GM20000 (cell line): ENCODE data around the gene USP25.

ENCODE experiments used
- DNase-seq: peaks from one replicate; pipeline ENCODE4 v3.0.0; 2012; ENCODE audit warnings: low spot score
- TF ChIP-seq, protein P1 (sequence below): IDR thresholded peaks from 2 replicates; pipeline ENCODE4 v1.5.1; 2012; ENCODE audit warnings: mild to moderate bottlenecking, control low read depth; ENCODE audit errors: extremely low read depth, missing control alignments

The USP25 gene

DNA sequence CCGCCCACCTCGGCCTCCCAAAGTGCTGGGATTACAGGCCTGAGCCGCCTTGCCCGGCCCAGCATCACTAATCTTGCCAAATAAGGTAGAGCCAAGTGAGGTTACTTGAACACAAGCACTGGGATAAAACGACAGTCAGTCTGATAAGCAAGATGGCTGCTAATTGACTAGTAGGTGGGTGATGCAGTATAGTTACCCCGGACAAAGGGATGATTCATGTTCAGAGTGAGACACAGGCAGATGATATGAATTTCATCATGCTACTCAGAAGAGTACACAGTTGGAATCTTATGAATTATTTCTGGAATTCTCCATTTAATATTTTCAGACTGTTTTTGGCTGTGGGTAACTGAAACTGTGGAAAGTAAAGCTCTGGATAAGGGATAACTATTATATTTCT lies 178.4 kb downstream of the USP25 start:
- TF ChIP-seq, protein P1, sequence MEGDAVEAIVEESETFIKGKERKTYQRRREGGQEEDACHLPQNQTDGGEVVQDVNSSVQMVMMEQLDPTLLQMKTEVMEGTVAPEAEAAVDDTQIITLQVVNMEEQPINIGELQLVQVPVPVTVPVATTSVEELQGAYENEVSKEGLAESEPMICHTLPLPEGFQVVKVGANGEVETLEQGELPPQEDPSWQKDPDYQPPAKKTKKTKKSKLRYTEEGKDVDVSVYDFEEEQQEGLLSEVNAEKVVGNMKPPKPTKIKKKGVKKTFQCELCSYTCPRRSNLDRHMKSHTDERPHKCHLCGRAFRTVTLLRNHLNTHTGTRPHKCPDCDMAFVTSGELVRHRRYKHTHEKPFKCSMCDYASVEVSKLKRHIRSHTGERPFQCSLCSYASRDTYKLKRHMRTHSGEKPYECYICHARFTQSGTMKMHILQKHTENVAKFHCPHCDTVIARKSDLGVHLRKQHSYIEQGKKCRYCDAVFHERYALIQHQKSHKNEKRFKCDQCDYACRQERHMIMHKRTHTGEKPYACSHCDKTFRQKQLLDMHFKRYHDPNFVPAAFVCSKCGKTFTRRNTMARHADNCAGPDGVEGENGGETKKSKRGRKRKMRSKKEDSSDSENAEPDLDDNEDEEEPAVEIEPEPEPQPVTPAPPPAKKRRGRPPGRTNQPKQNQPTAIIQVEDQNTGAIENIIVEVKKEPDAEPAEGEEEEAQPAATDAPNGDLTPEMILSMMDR = no peak
- DNase-seq = no peak

DNA sequence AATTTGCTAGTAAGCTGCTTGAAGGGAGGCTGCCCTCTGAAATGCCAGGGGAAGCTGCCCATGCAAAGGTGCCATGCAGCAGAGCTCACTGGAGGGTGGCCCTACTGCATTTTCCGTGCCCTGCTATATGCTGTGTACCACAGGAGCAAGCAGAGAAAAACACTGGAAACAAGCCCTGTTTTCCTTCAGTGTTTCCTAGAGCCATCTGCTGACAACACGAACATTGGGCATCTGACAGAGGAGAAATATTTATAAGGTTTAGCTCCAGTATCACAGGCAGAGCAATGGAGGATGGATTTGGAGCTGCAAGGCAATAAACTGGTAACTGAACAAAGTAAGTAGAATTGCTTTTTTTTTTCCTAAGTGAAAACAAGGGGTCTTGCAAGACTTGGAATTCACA lies 198.4 kb downstream of the USP25 start:
- no peak for DNase-seq
- TF ChIP-seq, protein P1 = no peak

DNA sequence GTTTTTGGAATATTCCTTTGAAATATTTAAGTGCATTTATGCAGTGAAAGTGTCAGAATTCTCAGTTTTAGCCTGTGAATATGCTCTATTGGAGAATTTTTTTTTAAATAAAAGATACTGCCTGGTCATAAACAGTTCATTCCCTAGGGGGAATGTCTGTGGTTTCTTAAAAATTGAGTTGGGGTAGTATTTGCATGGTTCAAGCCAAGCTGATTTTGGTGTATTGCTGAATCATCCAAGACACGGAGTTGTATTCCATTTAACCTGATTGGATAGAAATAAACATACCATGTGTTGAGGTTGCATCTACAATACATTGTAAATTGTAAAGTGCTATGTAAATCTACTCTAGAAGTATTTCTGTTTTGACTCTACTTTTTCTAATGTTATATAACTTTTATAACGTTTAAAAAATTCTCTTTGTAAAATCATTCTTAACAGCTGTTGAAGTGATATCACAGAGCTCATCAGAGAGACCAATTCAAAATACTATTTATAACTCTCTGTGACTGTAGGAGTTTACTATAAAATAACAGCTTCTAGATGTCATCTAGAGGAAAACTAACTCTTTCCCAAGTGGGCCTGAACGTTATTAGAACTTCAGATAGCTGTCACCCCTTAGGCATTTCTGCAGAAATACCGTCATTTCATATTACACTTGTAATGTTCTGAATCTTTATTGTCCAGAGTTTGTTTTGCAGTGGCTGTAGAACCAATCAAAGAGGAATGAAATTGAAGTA lies 199.1 kb downstream of the USP25 start:
- DNase-seq = no peak
- TF ChIP-seq, protein P1 = no peak

DNA sequence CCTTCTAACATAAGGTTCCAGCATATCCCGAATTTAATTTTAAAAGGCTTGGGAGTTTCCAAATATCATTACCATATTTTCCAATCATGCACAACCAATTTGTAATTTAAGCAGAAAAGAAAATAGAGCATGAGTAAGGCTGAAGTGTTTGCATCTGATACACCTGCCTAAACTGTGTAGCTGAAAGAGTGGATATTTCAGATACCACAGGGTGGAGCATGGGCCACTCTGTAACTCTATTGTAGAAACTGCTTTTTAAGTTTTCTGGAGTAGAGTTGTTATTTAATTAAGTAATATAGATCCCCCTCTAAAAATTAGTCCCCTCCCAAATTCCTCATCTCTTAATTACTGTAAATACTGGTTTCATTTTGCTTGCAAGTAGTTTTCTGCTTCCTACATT lies 199.8 kb downstream of the USP25 start:
- no peak for DNase-seq
- TF ChIP-seq, protein P1 = no peak
